Measurements from ENCODE around the gene CMTM7. TPM values are rescaled to one million over a fixed set of nuclear protein-coding genes. Genes with fewer than 3 reads are reported as not detected.

CMTM7 gene
- 8.5 and 13.9 TPM in 2 replicates for total RNA-seq (2014; rRNA removed; shearing (Covaris generic))

DNA sequence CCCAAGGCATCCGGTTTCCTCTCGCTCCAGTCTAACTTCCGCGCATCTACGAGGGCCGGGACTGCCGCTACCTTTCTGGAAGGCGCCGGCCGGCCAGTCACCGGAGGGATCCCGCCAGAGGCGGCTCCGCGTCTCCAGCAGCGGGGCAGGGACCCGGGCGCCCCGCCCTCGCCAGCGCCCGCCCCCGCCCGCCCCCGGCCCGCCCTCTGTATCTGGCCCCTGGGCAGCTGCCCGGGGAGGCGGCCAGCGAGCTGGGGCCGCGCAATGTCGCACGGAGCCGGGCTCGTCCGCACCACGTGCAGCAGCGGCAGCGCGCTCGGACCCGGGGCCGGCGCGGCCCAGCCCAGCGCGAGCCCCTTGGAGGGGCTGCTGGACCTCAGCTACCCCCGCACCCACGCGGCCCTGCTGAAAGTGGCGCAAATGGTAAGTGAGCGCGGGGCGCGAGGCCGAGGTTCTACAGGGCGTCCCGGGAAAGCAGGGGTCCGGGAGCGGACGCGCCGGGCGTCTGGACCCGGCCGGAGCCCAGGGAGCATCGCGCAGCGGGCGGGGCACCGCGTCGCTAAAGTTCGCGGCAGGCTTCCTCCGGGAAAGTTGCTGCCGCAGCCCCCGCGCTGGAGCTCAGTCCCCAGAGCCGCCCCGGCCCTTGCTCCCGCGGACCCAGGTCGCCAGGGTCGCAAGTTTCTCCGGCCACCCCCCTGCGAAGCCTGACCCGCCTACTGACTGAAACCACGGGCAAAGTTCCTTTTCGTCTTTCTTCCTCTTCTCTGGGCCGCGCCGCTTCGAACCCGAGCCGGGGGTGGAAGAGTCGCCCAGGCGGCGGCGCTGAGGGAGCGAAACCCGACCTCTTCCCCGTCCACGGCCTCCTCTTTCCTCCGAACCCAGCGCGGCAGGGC lies at the start of gene CMTM7:
Gene CMTM7, plus strand, starts transcription at position 211 of the 893 bp plus-strand sequence. Its CDS starts 54 bp downstream, at position 265.
- peak; percentile 68 for DNase-seq (ENCODE audit: low spot score)

GRCh38 chr3:32347343-32348125 lies 44.1 kb upstream of the CMTM7 start:
- DNase-seq (ENCODE audit: low spot score) = peak; percentile 10

DNA sequence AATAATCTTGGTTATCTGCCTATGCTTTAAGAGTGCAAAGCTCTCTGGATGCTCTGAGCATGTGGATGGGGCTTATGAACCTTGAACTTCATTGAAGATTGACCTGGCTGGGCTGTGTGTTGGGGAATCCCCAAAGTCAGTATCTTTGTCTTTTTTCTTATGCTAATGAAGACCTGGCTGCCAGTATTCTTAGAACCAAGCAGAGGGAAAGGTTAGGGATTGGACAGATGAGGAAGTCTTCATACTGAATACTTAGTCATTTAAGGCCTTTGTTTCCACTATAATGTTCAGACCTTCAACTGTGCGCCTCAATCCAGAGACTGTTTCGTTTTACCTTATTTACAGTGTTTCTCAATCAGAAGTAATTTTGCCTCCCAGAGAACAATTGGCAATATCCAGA lies 42.5 kb upstream of the CMTM7 start:
- no peak for DNase-seq (ENCODE audit: low spot score)

DNA sequence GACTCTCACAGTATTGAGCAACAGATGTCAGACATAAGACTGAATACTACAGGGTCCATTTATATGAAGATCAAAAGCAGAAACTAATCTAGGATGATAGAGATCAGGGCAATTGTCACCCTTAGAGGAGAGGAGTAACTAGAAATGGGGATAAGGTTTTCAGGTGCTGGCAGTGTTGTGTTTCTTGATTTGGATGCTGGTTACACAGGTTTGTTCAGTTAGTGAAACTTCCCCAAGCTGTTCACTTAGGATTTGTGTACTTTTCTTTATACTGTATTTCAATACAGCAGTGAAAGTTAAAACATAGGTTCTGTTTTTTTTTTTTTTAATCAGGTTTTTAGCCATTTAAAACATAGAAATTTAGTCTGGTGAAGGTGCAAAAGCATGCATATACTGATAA lies 39.1 kb upstream of the CMTM7 start:
- no peak for DNase-seq (ENCODE audit: low spot score)

- no peak for DNase-seq (ENCODE audit: low spot score)
Observed at GRCh38 chr3:32353351-32353750, 38.3 kb upstream of the CMTM7 start.

DNA sequence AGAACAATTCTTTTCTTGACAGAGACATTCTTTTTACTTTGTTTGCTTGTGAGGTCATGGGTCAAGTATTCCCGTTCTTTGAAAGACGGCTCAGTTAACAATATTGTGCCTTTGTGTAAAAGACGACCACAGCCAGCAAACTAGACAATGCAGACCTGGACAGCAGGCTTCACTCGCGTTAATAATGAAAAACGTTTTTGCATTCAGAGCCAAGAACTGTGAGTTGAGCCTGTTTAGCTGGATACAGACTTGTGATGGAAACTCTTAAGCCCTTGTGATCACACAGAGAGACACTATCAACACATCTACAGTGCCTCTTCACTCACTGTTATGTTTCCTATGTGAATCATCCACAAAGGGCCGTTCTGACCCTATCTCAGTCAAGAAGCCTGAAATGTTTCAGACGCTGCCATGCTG lies 37.3 kb upstream of the CMTM7 start:
- peak; percentile 30 for DNase-seq (ENCODE audit: low spot score)

DNA sequence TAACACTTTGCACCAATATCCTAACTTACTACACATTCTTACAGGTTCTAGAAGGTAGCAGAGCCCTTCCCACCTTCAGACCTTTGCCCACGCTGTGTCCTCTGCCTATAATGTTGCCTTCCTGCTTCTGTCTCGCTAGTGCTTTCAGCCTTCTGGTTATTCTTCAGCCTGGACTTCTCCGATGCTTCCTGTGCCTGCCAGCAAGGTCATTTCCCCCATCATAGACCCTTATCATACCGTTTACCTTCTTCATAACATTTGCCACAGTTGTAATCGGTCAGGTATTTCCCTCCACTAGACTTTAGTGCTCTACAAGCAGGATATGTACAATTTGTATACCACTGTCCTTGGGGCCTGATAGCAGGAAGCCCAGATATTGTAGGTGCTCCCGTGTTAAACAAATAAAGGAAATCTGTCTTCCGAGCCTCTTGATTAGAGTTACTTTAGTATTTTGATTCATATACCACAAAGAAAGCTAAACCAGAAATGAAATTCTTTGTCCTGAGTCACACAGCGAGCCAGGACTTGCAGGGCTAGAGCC lies 35.8 kb upstream of the CMTM7 start:
- no peak for DNase-seq (ENCODE audit: low spot score)

DNA sequence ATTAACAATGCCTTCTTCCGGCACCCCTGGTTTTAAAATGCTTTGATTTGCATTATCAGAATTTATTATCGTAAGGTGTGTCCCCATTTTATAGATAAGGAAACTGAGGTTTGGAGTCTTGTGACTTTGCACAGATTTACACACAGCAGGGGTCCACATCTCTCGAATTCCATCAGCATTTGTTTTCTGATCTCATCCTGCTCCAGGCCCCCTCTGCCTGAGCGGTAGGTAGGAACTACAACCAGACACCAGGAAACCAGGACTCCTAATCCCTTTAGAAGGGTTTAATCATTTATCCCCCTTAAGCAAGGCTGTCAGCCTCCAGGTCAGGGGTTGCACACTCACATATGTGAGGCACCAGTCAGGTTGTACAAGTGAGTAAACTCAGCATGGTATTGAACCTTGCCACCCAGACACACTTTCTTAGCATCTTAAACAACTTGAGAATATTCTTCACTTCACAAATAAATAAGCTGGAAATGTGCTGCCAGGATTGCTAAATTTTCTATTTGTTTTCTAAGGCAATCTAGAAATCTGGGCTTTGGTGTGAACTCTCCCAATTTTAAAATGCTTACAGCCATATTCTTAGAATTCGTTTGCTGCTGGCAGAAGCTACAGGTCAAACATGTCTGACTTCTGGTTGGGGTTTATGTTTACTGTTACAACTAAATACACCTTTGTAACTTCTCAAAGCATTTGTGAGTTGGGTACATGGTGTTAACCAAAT lies 31.7 kb upstream of the CMTM7 start:
- no peak for DNase-seq (ENCODE audit: low spot score)

DNA sequence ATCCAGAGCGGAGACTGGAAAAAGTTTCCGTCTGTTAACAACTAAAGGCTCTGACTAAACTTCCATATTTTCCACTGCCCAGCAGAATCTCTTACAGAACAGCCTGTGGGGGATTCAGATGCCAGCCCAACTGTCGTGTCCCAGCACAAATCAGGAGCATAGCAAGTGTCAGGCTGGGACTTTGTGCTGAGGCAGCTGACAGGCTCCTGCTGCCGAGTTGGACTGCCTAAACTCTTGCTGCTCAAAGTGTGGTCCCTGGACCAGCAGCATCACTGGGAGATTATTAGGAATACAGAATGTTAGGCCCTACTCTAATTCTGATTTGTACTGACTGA lies 31.2 kb upstream of the CMTM7 start:
- no peak for DNase-seq (ENCODE audit: low spot score)

DNA sequence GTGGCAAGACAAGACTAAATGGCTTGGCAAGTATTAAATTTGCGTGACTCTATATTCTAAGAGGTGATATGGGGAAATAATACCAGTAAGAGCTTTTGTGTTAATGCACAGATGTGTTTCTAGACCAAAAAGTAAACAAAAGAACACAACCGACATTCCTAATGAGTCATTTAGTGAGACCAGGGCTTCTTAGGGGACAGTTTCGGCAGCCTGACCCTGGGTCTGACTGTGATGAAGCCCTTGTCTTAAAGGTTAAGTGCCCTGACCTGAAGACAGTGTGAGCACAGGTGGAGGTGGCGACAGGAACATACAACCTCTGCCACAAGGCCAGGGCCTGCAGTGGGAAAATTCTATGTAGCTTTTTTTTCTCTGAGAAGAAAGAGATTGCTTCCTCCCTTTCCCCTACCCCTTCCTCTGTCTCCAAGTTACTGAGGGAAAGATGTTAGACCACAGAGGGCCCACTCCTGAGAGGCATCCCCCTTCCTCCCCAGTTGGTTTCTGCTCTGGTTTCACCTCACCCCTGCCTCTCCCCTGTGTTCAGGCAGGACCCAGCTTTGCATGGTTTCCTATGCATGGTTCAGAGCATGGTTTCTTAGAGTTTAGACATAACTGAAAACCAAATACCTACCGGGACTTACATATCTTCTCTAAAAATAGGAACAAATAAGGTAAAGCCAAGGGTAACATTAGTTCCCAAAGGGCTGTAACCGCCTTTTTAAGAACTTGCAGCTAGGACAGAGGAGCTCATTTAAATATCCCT lies 24.8 kb upstream of the CMTM7 start:
- DNase-seq (ENCODE audit: low spot score) = peak; percentile 36

DNA sequence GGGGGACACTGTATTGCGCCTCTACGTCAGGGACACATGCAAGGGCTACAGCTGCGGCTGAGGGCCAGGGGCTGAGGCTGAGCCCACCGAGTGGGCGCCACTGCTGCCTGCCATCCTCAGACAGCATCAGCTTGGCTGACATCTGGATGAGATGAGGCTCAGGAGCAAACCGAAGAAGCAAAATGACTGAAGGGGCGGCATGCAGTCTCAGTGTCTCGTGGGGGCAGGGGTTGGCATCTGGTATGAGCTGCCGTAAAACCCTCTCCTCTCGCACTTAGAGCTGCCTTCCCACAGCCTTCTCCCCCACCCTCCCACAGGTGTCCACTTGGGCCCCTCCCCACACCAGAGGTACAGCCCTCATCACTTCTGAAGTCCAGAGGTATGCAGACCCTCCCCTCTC lies 24.2 kb upstream of the CMTM7 start:
- DNase-seq (ENCODE audit: low spot score) = no peak

DNA sequence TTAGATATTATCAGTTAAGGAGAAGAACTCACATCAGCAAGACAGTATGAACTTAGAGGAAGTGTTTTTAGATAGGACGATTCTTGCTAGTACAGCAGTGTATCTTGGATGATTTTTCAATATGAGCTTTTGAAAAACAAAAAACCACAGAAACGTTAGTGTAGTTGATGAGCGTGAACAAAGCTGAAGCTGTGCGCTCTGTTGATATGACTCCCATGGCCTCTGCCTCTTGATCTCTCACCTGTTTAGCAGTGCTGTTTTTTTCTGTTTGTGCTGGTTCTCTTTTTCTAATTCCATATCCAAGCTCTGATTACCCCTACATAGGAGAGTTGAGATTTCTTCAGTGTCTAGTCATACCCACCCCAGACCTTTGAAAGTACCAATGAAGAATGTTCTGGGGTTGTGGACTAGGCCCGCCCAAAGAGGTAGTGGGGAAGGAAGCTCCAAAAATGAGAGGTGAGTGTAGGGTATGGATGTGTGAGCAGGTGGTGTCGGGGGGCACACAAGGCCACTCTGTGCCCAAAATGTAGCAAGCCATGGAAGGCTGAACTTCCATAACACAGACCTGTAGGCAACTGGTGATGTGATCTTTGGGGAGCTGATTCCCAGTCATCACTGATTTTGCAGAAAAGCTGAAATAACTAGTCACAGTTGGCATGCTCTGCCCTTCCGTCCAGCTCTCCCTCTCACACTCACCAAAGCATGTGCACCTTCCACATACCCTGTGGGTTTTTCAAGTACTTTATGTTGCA lies 20.0 kb upstream of the CMTM7 start:
- DNase-seq (ENCODE audit: low spot score) = no peak

DNA sequence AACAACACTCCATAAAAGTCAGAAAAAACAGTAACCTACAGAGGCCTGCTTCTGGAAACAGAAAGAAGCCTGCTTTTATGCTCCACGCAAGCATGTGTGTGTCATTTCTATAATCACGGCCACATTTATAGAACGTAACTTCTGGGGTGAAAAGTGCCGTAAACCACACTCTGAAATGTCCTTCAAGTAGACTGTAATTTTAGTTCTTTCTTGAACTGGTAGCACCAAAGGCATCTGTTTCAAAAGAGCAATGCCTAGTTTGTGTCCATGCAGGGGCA lies 19.5 kb upstream of the CMTM7 start:
- DNase-seq (ENCODE audit: low spot score) = no peak

DNA sequence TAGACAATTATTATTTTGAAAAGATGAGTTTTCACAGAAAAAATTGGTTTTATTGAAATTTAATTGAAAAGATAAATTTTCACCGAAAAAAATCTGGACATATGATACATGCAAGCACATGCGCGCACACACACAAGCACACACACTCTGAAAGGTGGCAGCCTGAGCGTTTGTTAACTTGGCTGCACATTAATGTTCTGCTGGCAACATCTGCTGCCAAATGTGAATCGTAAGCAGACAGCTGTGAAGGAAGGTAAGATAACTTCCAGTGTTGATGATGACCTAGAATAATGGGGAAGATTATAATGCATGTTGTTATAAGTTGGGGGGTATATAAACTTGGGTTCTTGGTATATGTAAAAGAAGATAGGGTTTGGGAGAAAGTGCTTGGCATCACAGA lies 18.4 kb upstream of the CMTM7 start:
- DNase-seq (ENCODE audit: low spot score) = no peak

DNA sequence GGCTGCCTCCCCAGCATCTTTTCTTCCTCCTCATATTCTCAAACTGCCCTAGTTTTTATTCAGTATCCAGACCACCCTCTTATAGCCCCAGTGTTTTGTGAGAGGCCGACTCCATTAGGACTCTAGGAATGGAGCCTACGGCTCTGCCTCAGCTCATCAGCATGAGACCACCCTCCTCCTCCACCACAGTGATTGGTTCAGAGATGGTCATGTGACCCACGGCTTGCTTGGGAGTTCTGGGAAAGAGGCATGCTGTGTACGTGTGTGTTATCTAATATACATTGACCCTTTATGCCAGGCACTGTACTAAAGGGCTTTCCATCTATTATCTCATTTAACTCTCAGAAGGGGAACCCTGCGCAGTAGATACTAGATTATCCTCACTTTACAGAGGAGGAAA lies 17.8 kb upstream of the CMTM7 start:
- no peak for DNase-seq (ENCODE audit: low spot score)

DNA sequence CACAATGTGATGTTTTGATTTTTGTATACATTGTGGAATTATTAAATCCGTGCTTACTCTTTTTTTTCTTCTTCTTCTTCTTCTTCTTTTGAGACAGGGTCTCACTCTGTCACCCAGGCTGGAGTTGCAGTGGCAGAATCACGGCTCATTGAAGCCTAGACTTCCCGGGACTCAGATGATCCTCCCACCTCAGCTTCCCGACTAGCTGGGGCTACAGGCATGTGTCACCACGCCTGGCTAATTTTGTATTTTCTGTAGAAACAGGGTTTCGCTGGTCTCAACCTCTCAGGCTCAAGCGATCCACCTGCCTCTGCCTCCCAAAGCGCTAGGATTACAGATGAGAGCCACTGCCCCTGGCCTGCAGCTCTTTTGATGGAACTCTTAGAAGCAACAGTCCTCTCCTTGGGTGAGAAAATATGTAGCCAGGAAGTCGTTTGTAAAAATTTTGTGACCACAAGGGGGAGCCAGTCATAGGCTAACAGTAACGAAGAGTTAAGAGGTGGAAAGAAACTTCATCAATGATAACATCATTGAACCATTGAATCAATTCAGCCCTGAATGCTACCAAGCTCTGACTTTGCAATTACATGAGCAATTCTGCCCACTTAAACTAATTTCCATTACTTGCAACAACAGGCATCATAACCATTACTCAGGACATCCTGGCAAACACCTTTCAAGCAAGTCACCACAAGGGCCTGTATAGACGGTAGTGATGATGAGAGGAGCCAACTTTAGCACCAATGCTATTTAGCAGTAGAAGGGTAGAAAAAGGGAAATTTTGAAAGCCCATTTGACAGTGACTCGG lies 16.7 kb upstream of the CMTM7 start:
- peak; percentile 59 for DNase-seq (ENCODE audit: low spot score)

DNA sequence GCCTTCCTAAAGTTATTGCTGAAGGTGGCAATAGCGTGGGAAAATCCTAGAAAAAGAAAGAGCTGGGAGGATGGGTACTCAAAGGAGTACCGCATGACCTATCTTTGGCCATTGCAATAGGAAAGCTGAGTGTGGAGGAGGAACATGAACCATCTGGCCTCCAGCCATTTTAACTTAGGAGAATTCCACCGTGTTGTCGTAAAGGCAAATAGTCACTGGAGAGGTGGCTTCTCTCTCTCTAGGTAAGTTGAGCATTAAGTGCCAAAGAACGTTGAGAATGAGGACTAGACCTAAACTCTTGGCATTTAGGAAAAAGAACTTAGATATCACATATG lies 16.1 kb upstream of the CMTM7 start:
- DNase-seq (ENCODE audit: low spot score) = no peak

DNA sequence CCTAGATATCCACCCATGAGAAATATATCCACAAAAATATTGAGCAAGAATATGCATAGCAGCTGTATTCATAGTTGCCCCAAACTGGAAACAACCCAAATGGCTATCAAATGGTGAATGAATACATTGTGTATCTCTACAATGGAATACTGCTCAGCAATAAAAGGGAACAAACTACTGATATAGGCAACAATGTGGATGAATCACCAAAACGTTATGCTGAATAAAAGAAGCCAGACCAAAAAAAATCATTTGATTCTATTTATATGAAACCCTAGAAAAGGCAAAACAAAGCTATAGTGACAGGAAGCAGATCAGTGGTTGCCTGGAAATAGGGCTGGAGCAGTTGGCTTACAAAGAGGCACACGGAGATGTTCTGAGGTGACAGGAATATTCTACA lies 15.5 kb upstream of the CMTM7 start:
- no peak for DNase-seq (ENCODE audit: low spot score)

DNA sequence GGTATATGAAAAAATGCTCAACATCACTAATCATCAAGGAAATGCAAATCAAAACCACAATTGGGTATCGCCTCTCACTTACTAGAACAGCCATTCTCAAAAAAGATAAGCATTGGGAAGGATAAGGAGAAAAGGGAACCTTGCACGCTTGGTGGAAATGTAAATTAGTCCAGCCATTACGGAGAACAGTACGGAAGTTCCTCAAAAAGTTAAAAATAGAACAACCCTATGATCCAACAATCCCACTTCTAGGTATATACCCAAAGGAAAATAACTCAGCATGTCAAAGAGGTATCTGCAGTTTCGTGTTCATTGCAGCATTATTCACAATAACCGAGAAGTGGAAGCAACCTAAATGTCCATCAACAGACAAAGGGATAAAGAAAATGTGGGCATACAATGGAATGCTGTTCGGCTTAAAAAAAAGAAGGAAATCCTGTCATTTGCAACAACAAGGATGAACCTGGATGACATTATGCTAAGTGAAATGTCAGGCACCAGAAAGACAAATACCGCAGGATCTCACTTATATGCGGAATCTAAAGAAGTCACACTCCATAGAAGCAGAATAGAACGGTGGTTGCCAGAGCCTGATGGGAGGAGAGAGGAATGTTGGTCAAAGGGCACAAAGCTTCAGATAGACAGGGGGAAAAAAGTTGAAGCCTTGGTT lies 11.7 kb upstream of the CMTM7 start:
- no peak for DNase-seq (ENCODE audit: low spot score)

- no peak for DNase-seq (ENCODE audit: low spot score)
Observed at GRCh38 chr3:32381922-32382321, 9.7 kb upstream of the CMTM7 start.

Data from A172 (cell line).